Cardiac muscle cell (in vitro differentiated cells and primary cell): ENCODE results near the gene MT1X. TPM values are rescaled to one million over a fixed set of nuclear protein-coding genes. Genes with fewer than 3 reads are reported as not detected.
"Not testable (repeated sequence)": the region's sequence is repeated elsewhere in the genome, so short reads cannot be mapped to it uniquely, and the experiment has no call there.

Experiments
- DNase-seq, 2 donors: peaks; one replicate each; pipeline versions ENCODE4 v3.0.0 to v3.0.0-alpha.2; 2010 to 2017; ENCODE audit warnings: low read depth in 1 of 2, low spot score in 1 of 2
- H3K27ac ChIP-seq: fragments of 200-600 bp; sonication (generic); 2 replicates; pipeline ENCODE4 v1.5.1; 2016
- H3K27me3 ChIP-seq: fragments of 200-600 bp; sonication (generic); 2 replicates; pipeline ENCODE4 v1.6.0; 2016; ENCODE audit warnings: control low read depth
- H3K36me3 ChIP-seq: fragments of 200-600 bp; sonication (generic); 2 replicates; pipeline ENCODE4 v1.5.1; 2016; ENCODE audit warnings: control low read depth
- H3K4me1 ChIP-seq: fragments of 200-600 bp; sonication (generic); 2 replicates; pipeline ENCODE4 v1.8.1; 2017; ENCODE audit warnings: low read depth, mild to moderate bottlenecking, mixed run types
- H3K4me3 ChIP-seq: fragments of 200-600 bp; sonication (generic); 2 replicates; pipeline ENCODE4 v1.5.1; 2016; ENCODE audit warnings: mild to moderate bottlenecking
- H3K9me3 ChIP-seq: fragments of 200-600 bp; sonication (generic); 2 replicates; pipeline ENCODE4 v1.5.1; 2017; ENCODE audit warnings: low read depth, mild to moderate bottlenecking, control low read depth
- polyA plus RNA-seq: library from polyadenylated mRNA; unstranded; fragments of >200 nt; fragmentation: Nextera tagmentation; extraction: Ambion mirVana; gene quantifications from 2 replicates; pipeline ENCODE4 v1.2.1, GENCODE V29; 2016
- total RNA-seq: library from RNA; depleted of rRNA; stranded (reverse); fragments of >200 nt; gene quantifications from 2 replicates; pipeline ENCODE4 v1.2.3, GENCODE V29; 2016
- TF ChIP-seq, protein P1 (sequence below): IDR thresholded peaks from 2 replicates; pipeline ENCODE4 v1.5.1; 2012; ENCODE audit warnings: low read depth, mild to moderate bottlenecking, low read length

MT1X gene
- total and polyA plus RNA-seq, 2 experiments from 2014 or later = 5.7 to 11.1 TPM

DNA sequence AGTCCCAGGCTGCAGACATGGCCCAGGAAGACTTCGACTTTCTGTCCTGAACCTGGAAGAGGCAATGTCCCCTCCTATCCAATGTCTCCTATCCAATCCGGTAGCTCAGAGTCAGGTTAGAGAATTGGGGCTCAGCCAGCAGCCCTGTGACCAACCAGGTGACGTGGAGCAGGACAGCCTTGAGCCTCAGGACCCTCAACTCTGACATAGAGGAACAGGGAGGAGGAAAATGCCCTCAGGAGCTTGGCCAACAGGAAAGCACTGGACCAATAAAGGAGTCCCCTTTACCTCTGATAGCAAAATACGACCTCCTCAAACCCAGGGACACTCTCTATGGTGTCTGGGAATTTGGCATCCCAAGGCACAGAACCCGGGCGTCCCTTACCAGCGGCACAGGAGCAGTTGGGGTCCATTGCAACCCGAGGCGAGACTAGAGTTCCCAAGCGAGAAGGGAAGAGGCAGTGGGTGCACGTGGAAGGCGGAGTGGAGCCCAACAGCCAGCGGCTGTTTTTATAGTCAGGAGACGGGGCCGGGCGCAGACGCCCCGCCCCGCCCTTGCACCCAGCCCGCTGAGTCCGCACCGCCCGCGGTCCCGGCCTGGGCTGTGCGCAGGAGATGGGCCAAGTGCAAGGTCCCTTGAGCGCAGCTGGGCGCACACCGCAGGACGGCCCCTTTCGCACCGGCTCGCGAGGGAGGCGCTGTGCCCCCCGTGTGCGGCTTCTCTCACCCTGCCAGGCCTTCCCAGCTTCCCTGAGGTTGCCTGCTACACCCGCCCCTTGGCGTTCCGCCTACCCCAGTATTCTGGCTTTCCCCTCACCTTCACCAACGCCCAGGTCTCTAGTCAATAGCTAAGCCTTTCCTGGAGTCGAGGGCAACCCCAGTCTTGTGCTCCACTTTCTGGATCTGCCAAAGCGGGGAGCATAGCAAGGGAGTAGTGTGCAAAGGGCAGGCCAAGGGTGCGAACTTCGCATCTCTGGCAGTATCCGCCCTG lies 14.4 kb upstream of the MT1X start, which contains the start of gene MT1G:
Gene MT1G (minus strand): TSS at position 485 of the 991 bp plus-strand sequence. CDS start 72 bp downstream, at position 413.
- peaks cover 100% of the 10 kb centered on the region for H3K27me3 ChIP-seq
- DNase-seq = peak; percentile 35 to 56
- peaks cover 1% of the 10 kb centered on the region for H3K4me1 ChIP-seq
- no peaks in the 10 kb centered on the region for H3K9me3 ChIP-seq
- no peak within 1 kb of the TSS for H3K27ac ChIP-seq
- no peaks in the 10 kb centered on the region for H3K36me3 ChIP-seq
- TF ChIP-seq, protein P1, sequence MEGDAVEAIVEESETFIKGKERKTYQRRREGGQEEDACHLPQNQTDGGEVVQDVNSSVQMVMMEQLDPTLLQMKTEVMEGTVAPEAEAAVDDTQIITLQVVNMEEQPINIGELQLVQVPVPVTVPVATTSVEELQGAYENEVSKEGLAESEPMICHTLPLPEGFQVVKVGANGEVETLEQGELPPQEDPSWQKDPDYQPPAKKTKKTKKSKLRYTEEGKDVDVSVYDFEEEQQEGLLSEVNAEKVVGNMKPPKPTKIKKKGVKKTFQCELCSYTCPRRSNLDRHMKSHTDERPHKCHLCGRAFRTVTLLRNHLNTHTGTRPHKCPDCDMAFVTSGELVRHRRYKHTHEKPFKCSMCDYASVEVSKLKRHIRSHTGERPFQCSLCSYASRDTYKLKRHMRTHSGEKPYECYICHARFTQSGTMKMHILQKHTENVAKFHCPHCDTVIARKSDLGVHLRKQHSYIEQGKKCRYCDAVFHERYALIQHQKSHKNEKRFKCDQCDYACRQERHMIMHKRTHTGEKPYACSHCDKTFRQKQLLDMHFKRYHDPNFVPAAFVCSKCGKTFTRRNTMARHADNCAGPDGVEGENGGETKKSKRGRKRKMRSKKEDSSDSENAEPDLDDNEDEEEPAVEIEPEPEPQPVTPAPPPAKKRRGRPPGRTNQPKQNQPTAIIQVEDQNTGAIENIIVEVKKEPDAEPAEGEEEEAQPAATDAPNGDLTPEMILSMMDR = no peak
- H3K4me3 ChIP-seq = no peak within 1 kb of the TSS

DNA sequence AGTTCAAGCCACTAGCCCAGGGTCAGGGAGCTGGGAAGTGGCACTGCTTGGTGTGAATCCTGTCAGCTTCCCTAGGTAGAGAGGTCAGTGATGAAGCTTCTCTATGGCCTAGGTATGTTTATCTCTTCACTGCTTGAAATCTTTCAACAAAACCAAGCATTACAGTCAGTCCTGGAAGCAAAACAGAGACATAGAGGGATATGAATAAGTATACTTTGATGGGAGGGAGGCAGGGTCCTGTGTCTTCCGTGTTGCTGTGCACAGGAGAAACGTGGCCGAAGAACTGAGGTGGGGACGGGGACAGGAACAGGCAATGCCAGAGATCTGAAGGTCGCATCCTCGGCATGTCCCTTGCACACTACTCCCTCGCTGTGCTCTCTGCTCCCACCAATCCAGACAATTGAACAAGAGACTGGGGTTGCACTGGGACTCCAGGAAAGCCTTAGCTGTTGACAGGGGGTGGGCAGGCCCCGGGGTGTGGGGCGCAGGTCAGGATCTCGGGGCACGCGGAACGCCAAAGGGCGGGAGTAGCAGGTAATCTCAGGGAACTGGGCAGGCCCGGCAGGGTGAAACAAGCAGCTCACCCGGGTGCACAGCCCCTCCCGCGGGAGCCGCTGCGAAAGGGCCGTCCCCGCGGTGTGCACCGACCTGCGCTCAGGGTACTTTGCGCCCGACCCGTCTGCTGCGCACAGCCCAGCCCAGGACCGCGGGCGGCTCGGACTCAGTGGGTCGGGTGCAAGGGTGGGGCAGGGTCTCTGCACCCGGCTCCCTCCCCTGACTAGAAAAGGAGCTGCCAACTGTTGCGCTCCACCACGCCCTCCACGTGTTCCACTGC lies 13.0 kb upstream of the MT1X start, which contains the start of gene MT1H:
Gene MT1H (plus strand): TSS at position 810 of the 835 bp plus-strand sequence. CDS start 71 bp downstream, outside the sequence.
- Histone ChIP-seq H3K4me1 (no peaks in the 10 kb centered on the region), H3K36me3 (no peaks in the 10 kb centered on the region), H3K27me3 (peaks cover 100% of the 10 kb centered on the region), H3K27ac (no peak within 1 kb of the TSS), H3K9me3 (no peaks in the 10 kb centered on the region), H3K4me3 (no peak within 1 kb of the TSS)
- DNase-seq = no peak
- TF ChIP-seq, protein P1 = no peak

DNA sequence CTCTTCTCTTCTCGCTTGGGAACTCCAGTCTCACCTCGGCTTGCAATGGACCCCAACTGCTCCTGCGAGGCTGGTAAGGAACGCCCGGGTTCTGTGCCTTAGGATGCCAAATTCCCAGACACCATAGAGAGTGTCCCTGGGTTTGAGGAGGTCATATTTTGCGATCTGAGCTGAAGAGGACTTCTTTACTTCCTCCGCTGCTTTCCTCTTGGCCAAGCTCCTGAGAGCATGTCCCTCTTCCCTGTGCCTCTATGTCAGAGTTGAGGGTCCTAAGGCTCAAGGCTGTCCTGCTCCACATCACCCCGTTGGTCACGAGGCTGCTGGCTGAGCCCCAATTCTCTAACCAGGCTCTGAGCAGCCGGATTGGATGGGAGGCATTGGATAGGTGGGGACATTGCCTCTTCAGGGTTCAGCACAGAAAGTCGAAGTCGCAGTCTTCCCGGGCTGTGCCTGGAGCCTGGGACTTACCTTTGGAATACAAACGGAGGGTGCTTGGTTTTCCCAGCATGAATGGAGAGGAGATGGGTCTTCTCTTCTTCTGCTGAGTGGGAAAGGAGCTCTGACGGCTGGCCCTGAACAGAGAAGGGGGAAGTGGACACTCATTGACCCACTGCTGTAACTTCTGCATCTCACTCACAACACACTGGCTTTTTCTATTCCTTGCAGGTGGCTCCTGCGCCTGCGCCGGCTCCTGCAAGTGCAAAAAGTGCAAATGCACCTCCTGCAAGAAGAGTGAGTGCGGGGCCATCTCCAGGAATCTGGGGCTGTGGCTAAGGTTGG lies 12.2 kb upstream of the MT1X start:
- no peaks in the 10 kb centered on the region for H3K36me3 ChIP-seq
- no peak overlapping the region for H3K27ac ChIP-seq
- peaks cover 100% of the 10 kb centered on the region for H3K27me3 ChIP-seq
- no peak for DNase-seq
- H3K9me3 ChIP-seq = no peaks in the 10 kb centered on the region
- TF ChIP-seq, protein P1 = no peak
- H3K4me3 ChIP-seq = no peak overlapping the region
- no peaks in the 10 kb centered on the region for H3K4me1 ChIP-seq

DNA sequence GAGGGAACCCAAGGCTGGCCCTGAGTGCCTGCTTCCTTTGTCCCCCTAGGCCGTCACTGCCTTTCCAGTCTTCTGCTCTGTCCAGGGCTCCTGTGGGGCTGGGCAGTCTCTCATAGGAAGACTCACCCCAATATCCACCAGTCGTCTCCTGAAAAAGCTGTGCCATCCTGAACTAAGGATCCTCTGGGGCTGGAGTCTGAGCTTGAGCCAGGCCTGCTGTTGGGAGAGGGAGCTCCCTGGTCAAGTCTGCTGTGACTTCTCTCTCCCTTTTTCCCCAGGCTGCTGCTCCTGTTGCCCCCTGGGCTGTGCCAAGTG lies 11.7 kb upstream of the MT1X start:
- TF ChIP-seq, protein P1 = no peak
- Histone ChIP-seq H3K27ac (no peak overlapping the region), H3K9me3 (no peaks in the 10 kb centered on the region), H3K4me3 (no peak overlapping the region), H3K36me3 (no peaks in the 10 kb centered on the region), H3K27me3 (peaks cover 100% of the 10 kb centered on the region), H3K4me1 (no peaks in the 10 kb centered on the region)
- no peak for DNase-seq

DNA sequence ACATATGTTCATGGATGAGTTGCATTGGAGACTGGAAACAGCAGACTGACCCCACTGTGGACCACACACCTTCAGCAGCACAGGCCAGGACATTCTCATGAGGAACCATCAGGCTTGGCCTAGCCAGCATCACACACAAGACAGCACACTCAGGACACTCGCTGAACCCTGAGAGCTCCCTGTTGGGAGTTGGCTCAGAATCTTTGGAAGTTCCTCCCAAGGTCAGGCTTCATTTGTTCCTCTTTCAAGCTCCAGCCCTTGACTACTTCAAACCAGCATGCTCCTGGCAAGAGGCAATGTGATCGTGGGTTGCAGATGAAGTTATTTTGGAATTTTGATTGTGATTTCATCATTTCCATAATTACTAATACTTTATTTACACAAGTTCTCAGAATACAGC lies 10.6 kb upstream of the MT1X start:
- H3K27me3 ChIP-seq = peaks cover 100% of the 10 kb centered on the region
- H3K9me3 ChIP-seq, H3K4me3 ChIP-seq, H3K4me1 ChIP-seq, DNase-seq, H3K36me3 ChIP-seq, H3K27ac ChIP-seq: not testable (repeated sequence)

DNA sequence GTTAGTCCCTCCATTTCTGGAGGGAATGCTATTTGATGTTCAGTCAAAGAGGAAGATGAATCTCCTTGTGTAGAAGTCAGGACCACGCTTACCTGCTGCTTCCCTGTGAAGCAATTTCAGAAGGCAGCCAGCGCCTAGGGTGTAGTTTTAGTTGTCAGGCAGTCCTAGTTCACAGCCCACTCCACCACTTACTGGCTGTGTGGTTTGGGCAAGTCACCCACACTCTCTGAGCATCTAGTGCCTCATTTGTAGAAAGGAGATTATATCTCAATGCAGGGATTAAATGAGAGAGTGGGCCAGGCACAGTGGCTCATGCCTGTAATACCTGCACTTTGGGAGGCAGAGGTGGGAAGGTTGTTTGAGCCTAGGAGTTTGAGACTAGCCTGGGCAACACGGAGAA lies 10.1 kb upstream of the MT1X start:
- H3K4me3 ChIP-seq, H3K4me1 ChIP-seq, DNase-seq, H3K9me3 ChIP-seq, H3K27ac ChIP-seq, H3K36me3 ChIP-seq: not testable (repeated sequence)
- peaks cover 100% of the 10 kb centered on the region for H3K27me3 ChIP-seq
